ENCODE results near the gene HOTAIR.
A peak's percentile ranks its signal among the peaks of the same experiment; 100 is the strongest.

HOTAIR gene

DNA sequence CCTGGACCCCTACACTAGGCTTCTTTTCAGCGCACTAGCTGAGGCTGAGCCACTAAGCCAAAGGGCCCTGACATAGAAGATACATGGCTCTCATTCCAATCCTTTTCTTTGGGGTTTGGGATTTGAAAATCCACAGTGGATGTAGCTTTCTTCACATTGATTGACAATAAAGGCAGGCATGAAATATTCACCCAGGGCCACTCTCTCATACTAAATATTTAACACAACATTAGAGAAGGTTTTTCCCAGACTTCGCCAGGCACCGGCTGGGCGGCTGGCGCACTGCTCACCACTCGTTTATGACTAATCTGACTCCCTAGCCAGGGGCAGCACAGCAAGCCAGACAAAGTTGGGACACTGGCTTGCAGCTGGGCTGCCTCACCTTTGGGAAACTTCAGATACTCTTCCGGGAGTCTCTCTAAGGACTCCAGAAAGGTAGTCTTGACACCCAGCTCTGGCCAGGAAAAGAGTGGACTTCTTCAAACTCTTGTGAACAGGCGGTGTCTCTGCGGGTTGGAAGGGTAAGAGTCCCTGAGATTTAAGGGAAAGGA, 2.5 kb downstream of the HOTAIR start:
- DNase-seq = no peak

DNA sequence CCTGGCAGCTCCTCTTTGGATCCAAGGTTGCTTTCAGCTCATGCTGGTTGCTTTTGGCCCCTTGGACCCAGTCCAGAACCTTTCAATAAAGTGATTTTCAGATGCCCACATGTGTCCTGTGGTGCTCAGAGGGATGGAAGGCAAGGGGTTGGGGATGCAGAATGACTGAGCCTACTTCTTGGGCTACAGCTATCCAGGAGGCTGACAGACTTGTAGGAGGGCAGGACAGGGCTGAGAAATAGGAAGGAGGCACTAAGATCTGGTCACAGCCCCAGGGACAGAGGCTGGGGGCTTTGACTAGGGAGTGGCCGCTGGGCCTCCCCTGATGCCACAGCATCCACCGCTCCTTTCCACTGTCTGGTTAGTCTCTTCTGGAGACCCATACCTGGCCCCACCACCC, 3.1 kb downstream of the HOTAIR start:
- no peak for DNase-seq

DNA sequence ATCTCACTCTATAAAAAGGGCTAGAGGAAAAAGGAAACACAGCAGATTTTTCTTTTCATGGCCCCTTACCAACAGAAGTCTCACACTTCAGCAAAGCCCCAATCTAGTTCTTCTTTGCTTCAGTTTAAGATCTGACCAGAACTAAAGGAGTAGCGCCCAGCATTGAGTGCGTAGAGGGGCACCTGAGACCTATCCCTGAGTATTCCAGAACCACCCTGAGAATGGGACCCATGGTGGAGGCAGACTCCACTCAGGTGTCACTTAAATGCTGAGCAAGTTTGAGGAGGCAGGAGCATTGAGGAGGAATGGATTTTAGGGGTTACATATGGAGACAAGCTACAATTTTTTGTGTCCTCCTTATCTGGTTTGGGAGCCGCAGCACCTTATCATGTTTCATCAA, 3.6 kb downstream of the HOTAIR start:
- DNase-seq = no peak

DNA sequence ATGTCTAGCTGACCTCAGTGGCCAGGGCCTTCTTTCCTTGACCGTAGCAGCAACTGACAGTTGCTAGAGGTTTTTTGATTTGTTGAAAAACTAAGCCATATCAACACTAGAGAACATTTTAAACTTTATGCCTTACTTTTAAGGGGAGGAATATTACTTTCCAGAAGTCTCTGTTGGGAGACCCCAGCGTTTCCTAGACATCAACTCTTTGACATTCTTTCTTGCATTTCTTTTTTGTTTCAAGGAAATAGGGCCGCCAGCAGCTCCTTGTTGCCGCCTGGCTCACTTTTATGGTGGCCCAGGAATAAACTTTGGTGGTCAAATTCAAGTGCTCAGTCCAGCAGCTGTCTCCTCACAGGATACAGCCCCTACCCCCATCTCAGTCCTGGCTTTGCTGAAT, 4.3 kb downstream of the HOTAIR start:
- DNase-seq = no peak

DNA sequence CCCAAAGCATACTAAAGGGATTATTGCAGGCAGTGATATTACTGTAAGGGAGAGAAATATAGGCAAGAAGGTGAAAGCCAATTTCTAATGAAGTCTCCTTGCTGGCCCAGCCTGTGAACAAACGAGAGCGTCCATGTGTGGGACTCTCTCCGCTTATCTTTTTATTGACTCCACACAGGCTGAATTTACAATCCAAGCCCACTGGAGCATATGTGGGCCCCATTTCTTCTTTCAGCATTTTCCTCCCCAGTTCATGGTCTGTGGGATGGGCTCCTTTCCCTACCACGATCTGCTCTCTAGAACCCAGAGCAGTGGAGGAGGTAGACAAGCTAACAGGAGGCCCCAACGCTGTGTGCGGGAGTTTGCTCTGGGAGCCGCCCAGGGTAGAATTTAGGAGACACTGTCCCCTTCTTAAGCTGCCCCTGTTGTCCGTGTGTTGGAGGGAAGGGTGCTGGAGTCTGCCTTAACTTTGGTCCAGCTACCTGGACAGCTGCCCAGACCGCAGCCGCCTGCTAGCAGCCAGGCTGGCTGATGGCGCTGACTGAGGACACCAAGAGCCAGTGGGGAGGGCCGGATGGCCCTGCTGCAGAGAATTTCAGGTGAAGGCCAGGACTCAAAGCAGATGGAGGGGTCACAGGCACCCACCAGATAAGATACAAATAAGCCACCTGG, 5.0 kb downstream of the HOTAIR start:
- DNase-seq = no peak

DNA sequence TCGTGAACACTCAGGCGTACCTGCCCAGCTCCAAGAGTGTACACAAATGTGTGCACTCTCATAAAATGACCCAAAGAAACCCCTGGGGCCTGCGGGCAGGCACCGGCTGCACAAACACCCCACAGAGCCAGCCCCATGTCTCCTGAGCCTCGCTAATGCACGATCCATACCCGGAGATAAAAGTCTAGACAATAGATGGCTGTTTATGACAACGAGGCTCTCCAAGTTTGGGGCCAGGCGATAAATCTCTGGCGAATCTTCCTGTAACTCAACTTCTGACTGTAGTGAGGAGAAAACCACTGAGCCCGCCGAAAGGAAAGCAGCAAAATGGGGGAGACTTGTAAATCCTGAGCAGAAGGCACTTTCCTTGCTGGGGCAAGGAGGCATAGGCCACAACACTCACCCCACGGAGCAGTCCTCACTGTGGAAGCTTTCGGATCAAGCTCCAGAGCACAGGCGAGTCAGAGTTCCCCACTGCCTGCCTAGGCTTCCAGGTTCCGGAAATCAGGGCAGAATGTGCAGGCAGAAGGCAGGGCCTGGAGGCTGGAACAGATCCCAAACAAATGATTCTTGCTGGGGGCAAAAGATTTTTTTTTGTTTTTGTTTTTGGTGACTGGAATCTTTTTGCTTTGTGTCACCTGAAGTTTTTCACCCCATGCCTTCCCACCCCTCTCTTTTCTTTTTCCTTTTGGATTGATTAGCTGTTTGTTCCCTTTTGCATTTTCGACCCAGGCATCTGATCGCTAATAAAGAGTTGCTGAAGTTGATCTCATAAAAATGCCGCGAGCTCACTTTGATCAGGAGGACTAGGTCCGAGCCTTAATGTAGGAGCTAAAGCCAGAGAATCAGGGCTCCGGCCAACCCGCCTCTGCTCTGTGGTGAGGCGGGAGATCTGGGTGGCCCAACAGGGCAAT, 6.3 kb downstream of the HOTAIR start:
- DNase-seq = no peak

DNA sequence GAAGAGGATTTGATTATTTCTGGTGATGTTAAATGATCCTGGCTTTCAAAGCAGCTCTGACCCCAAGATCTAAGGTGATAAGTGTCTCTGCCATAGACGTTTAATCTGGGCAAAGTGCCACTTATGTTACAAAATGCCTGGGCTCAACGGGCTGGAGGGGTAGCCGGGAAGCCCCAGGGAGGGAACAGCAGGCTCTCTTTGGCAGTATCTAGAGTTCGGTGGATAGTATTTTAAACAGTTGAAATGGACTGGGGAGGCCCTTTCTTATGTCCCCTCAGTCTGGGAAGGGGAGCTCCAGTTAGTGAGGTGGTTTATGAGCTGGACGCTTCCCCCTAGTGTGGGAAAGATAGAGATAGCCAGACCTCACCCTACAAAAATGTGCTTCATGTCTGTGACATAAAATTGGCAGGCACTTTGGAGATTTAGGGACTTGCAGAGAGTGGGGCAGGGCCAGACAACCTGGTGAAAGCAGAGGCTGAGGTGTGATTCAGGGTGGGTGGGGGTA, 7.3 kb downstream of the HOTAIR start:
- no peak for DNase-seq

DNA sequence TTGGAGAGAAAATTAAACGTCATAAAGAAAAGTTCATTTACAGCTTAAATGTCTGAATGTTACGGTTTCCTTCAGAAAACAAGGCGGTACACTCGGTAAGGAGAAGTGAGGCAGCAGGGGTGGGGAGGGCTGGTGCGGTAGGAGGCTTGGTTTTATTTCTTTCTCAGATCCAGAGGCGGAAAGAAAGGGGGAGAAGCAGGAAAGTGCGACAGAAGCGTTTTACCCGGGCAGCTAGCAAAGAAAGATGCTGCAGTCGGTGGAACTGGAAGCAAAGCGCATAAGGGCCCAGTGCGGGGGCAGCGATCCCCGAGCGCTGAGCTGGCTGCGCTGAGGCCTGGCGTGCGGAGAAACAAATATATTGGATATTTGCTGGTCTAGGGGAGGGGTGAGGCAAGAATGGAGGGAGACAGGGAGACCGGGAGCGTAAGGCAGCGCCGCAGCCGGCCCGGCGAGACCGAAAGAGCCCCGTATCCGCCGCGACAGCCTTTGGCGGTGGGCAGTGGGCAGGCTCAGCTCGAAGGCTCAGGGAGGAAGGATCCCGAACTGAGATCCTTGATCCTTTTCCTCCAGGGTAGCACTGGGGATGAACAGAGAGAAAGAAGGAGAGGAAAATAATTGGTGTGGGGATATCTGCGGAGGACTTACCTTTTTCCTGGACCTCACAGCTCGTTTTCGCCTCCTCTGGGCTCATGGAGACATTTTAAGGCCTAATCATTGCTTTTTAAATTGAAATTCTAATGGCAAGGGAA, 8.2 kb downstream of the HOTAIR start:
- no peak for DNase-seq

DNA sequence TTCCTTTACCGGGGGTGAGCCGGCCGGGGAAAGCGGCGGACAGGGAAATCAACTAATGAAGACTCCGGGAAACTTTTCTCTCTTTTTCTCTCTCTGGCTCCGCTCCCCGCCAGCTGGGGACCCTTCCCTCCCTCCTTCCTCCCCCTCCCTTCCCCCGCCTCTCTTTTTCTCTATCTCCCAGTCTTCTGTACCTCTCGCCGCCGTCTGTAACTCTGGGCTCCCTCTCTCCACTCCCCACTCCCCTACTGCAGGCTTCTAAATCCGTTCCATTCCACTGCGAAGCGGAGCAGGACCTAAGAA, 8.7 kb downstream of the HOTAIR start:
- no peak for DNase-seq

DNA sequence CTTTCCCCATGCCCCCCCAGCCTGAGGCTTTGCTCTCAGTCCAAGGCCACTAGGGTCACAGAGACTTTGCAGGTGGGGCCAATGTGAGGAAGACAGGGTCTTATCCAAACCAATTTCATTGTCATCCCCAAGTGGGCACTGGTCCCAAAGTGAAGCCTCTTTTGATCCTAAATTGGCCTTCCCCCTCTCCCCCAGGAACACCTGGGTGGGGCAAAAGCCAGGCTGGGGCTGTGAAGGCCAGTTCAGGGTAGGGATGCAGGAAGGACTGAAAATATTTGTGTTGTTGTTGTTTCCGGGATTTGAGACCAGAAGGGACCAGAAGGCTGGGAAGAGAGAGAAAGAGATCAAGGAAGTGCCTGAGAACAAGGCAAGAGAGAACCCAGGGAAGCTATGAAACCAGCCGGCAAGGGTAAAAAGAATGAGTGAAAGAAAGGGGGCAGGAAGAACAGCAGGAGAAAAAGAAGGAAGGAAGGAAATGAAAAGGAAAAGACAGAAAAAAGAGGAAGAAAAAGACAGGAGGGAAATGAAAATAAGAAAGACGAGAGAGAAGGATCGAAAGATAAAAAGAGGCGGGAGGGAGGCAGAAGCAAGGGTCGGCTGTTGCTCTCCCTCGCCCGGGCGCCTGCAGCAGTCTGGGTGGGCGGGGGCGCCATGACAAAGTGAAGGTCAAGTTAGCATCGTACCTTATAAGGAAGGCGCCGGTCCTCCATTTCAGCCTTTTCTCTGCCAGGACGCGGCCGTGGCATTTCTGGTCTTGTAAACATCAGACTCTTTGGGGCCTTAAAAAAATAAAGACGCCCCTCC, 9.3 kb downstream of the HOTAIR start:
- DNase-seq = no peak

DNA sequence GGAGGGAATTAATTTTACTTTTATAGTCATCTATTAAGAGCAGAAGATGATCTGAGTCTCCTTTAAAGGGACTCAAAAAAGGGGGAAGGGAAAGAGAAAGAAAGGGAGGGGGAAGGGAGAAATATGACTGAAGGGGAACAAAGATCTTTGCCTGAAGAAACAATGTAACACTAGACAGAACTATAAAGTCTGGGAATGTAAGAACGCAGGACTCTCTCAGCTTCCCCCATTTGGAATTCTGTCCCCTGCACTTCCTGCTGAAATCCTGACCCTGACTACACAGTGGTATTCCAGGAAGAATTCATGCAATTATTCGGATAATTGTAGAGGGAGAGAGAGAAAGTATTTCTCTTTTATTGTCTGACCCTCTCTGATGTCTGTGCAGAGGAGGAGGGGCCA, 10.4 kb downstream of the HOTAIR start:
- DNase-seq = no peak

DNA sequence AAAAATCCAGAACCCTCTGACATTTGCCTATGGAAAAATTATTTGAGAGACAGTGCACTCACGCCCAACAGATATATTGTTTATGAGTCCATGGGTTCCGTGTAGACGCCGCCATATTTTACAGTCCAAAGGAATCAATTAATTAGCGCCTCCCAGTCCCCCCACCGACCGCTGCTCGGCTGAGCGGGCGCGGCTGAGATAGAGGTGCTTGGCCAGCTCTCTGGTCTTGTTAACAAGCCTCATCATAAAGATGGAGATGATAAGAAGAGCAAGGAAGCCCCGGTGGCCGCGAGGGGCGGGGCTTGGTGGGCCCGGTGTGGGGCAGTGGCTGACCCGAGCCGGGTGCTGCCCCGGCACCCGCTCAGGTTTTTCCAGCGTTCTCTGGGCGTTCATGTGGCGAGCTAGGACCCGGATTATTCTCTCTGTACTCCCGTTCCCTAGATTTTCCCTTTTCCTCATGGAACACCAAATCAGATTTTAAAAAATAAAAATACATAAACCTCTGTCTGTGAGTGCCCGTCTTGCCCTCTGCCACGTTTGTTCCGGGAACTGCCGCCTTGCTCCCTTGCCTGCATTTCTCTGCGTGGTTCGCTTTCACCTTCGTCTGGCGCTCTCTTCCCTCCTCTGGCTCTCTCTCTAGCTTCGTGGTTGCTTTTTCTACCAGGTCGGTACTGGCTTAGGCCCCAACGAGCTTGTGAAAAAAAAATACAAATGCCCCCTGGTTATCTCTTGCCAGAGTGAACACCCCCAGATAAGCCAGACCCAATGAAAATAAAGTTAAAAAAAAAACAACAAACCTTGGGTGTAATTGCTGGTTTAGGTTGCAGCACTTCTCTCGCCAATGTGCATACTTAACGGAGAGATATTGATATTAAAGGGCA, 11.1 kb downstream of the HOTAIR start:
- no peak for DNase-seq

DNA sequence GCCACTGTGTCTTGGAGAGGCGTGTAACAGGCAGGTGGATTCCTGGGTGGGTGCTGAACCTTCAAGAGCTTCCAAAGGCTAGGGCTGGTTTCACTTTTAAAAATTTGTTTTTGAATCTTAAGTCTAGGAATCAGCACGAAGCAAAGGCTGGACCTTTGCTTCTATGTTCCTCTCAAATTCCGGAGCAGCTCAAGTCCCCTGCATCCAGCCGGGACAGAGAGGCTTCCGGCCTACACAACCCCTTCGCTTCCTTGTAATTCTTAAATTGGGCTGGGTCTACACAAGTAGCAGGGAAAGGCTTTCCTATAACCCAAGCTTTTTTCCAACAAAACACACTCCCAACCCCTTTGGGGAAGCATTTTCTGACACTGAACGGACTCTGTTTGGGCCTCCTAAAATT, 11.7 kb downstream of the HOTAIR start:
- DNase-seq = no peak

DNA sequence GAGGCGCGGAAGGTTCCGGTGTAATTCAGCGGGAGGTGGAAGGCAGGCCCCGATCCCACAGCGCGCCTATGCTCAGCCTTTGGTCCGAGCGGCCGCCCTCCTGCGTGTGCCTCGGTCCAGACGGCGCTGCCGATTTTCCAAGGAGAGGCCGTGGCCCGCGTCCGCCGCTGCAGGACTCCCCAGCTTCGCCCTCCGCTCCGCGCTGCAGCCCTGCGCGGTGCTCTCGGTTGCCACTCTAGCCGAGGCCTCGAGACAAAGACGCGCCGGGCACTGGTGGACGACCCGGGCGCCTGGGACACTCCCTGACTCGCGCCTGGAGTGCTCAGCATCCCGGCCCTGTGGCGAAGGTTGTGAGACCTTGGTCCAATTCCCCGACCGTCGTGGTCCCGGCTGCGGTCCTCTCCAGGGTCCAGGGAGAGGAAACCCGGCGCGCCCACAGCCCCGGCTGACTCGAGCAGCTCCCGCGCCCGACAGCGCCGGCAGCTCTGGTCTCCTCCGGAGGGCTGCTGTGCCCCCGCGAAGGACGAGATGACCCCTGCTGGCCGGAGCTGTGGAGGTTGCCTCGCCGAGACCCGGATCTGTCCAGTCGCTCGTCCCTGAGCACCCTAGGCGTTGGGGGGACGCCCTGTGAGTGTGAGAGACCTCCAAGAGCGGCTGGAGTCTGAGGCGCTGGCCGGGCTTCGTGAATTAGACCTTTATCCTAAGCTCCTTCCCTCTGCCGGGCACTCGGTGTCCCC, 13.6 kb downstream of the HOTAIR start:
- DNase-seq = no peak

DNA sequence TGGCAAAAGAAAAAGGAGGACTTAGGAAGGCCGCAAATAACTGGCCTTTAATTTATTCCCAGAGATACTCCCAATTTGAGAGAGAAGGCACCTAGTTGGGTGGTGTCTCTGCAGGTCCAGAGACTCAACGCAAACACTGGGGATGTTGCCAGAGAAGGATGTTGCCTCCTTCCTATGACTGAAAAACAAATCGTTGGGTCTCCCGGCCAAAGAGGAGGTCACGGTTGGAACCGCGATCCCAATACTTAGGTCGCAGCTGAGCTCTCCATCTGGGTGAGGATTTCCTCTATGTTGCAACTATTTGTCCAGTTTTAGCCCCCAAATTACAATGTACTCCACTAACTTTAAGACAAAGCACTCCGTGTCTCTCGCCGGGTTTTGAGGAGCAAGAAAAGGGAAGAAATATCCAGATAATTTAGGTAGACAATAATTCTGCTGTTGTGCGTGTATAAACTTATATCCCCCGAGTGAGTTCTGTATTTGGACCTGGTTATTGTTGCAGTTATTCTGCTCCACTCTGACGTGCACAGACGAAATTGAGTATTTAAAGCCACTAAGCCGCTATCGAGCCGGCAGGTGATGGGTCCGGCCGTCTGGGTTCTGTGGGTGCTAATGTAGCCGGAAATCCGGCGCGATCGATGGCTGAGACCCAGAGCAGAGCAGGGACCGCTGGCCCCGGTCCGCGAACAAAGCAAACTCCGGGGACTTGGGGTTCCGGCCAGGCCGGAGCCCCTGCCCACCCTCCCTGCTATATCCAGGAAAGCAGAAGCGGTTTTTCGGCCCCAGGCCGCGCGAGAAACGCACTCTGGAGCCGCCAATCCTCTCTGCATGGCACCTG, 14.3 kb downstream of the HOTAIR start:
- no peak for DNase-seq

DNA sequence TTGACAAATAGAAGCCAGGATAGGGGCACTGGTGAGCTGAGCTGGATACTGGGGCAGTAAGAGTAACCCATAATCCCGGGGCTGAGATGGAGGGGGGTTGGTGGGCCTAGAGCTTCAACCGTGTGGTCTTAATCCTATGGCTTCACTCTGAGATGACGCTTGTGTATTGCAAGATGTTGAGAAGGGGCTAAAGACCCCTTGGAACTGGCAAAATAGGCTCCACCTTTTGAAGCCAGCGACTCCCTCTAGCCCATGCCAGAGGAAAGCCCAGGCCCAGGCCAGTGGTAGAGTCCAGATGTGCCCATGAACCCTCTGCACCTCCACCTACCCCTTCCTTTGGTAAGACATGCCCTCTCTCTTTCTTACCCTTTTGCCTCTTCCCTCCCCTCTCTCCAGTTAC, 15.4 kb downstream of the HOTAIR start:
- DNase-seq = no peak

DNA sequence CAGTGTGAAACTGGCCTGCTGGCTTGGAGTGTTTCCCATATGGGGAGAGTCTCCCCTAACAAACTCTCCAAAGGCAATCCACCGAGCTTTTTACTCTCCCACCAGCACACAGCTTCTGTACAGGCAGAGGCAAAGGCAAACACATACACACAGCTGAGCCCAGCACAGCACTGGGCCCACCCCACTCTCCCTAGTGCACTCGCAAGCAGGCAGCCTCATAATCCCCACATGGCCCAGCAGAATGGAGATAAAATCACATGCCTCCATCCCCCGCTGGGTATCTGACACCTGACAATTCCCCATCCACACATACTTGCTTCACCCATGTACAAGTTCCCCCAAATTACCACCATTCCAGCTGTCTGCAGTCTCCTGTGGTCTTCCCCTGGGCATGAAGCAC, 16.6 kb downstream of the HOTAIR start:
- DNase-seq = no peak

DNA sequence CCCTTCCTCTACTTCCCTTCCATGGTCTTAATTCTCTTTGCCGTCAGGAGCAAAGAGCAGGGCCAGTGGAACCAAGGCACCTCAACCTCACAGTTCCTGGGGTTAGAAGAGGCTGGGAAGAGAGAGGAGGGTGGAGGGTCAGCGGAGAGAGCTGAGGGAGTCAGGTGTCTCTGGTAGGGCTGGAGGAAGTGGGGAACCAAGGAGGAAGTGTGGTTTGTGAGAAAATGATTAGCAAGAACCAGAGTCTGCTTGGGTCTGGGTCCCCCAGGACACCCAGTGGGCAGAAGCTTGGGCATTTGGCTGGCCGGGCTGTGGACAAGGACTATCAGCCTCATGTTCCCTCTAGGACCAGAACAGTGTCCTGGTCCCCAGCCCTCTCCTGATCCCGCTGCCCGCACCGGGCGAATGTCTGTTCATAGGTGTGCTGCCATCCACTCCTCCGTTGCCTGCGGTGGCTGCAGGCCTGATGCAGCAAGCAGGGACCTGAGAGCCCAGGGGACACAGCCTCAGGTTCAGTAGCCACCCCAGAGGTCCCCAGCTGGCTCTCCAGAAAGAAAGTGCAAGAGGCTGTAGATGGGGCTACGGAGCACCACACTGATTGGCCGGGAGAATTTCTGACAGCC, 17.7 kb downstream of the HOTAIR start:
- no peak for DNase-seq

DNA sequence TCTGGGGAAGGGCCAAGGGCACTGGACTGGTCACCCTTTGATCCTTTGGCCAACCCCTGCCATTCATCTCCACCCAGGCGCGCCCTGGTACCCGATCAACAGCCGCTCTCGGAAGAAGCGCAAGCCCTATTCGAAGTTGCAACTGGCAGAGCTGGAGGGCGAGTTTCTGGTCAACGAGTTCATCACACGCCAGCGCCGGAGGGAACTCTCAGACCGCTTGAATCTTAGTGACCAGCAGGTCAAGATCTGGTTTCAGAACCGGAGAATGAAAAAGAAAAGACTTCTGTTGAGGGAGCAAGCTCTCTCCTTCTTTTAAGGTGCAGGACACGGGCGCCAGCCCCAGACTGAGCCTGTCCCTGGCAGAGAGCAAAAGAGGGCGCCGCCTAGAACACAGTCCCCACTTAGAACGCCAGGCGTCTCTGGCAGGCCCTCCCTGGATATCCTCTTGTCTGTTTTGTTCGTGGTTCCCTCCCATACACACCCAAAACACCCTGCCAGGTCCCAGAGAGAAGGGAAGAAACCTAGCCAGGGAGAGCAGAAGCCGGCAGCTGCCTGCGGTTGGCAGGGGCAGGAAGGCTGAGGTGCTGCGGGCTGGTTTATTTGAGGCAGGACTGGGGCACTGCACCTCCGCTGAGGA, 18.4 kb downstream of the HOTAIR start:
- DNase-seq = peak; percentile 26
